MCF 10A (cell line): ENCODE results near the gene KCND2. TPM values are rescaled to one million over a fixed set of nuclear protein-coding genes. Genes with fewer than 3 reads are reported as not detected.

ENCODE experiments used
- BruUV-seq: library from RNA; stranded (reverse); fragments of 400-500 nt; replicated peaks from 2 replicates; lab custom pipeline; 2021; lab: Mats Ljungman, UMichigan
- CTCF ChIA-PET: fragments of 300-600 bp; sonication (Branson Sonifier 250); formaldehyde crosslinking; extraction: SDS; loops from one replicate; lab custom pipeline; 2021; ENCODE audit warnings: antibody characterized with exemption, inconsistent platforms; lab: Yijun Ruan, JAX
- POLR2A ChIA-PET: fragments of 300-600, 350-650 bp; sonication (Branson Sonifier 250); formaldehyde crosslinking; extraction: SDS; loops from one replicate; lab custom pipeline; 2020; ENCODE audit warnings: antibody characterized with exemption, inconsistent platforms; lab: Yijun Ruan, JAX
- DNase-seq: peaks from one replicate; pipeline ENCODE4 v3.0.0-alpha.2; 2018; ENCODE audit not compliant: unreplicated experiment
- H3K27ac Mint-ChIP-seq: one replicate; pipeline ENCODE4 v1.8.0; 2022; ENCODE audit warnings: mild to moderate bottlenecking, low read depth, mixed read lengths; ENCODE audit not compliant: unreplicated experiment
- H3K27me3 Mint-ChIP-seq: one replicate; pipeline ENCODE4 v1.8.0; 2022; ENCODE audit warnings: mixed read lengths; ENCODE audit not compliant: insufficient read depth, unreplicated experiment
- H3K36me3 Mint-ChIP-seq: one replicate; pipeline ENCODE4 v1.8.0; 2022; ENCODE audit warnings: mild to moderate bottlenecking, moderate library complexity, mixed read lengths; ENCODE audit not compliant: insufficient read depth, unreplicated experiment
- H3K4me1 Mint-ChIP-seq: one replicate; pipeline ENCODE4 v1.8.0; 2022; ENCODE audit warnings: mixed read lengths; ENCODE audit not compliant: insufficient read depth, unreplicated experiment
- H3K4me3 Mint-ChIP-seq: one replicate; pipeline ENCODE4 v1.8.0; 2022; ENCODE audit warnings: mild to moderate bottlenecking, moderate library complexity, mixed read lengths; ENCODE audit not compliant: unreplicated experiment
- H3K9me3 Mint-ChIP-seq: one replicate; pipeline ENCODE4 v1.8.0; 2022; ENCODE audit warnings: mixed read lengths; ENCODE audit not compliant: unreplicated experiment
- CTCF ChIP-seq: fragments of 200-600 bp; IDR thresholded peaks from one replicate; pipeline ENCODE4 v1.8.0; 2022; ENCODE audit warnings: antibody characterized with exemption, mild to moderate bottlenecking; ENCODE audit not compliant: unreplicated experiment
- intact Hi-C: fragments of 100-400 bp; cut with micrococcal nuclease; formaldehyde crosslinking; loops from 2 replicates; pipeline ENCODE4 v1.14.1; 2022
- total RNA-seq: library from RNA; stranded (reverse); gene quantifications from 2 replicates; pipeline ENCODE4 v1.2.3, GENCODE V29; 2022

The KCND2 gene
- total RNA-seq, 1 experiment from 2014 or later: not detected

- POLR2A ChIA-PET: no interaction called here
- no TSS peak for BruUV-seq
Observed at GRCh38 chr7:120717166-120717565, 444.2 kb downstream of the KCND2 start.

GRCh38 chr7:120718361-120718760 is 445.4 kb downstream of the KCND2 start:
- Mint-ChIP-seq H3K36me3 (no peaks in the 10 kb centered on the region), H3K9me3 (no peaks in the 10 kb centered on the region), H3K4me3 (no peak overlapping the region), H3K27me3 (peaks cover 97% of the 10 kb centered on the region), H3K4me1 (no peaks in the 10 kb centered on the region), H3K27ac (no peak overlapping the region)
- intact Hi-C loops: no loop called here
- no peak for DNase-seq
- POLR2A ChIA-PET: no interaction called here
- CTCF ChIA-PET: interaction anchor here (0.8 kb wide), 1 partner anchor 74 kb away, joined by 4 read pairs; no protein-coding TSS in a partner anchor
- BruUV-seq: no TSS peak
- TF ChIP-seq CTCF: no peak

More at GRCh38 chr7:120717166-120717565, 444.2 kb downstream of the KCND2 start:
- no peak for DNase-seq
- Mint-ChIP-seq H3K9me3 (no peaks in the 10 kb centered on the region), H3K36me3 (no peaks in the 10 kb centered on the region), H3K27ac (no peak overlapping the region), H3K4me1 (no peaks in the 10 kb centered on the region), H3K4me3 (no peak overlapping the region), H3K27me3 (peaks cover 97% of the 10 kb centered on the region)
- intact Hi-C loops: no loop called here
- CTCF ChIA-PET: no interaction called here
- no peak for TF ChIP-seq CTCF

- no peak overlapping the region for H3K27ac Mint-ChIP-seq
- no TSS peak for BruUV-seq
- H3K36me3 Mint-ChIP-seq: no peaks in the 10 kb centered on the region
- no peaks in the 10 kb centered on the region for H3K4me1 Mint-ChIP-seq
- TF ChIP-seq CTCF: no peak
- peaks cover 96% of the 10 kb centered on the region for H3K27me3 Mint-ChIP-seq
- POLR2A ChIA-PET: no interaction called here
- no peak overlapping the region for H3K4me3 Mint-ChIP-seq
- CTCF ChIA-PET: interaction anchor here (0.9 kb wide), 1 partner anchor 21 kb away, joined by 3 read pairs; no protein-coding TSS in a partner anchor
- no peaks in the 10 kb centered on the region for H3K9me3 Mint-ChIP-seq
- intact Hi-C loops: no loop called here
- DNase-seq: no peak
Observed at GRCh38 chr7:120720317-120720716, 447.3 kb downstream of the KCND2 start.

- no TSS peak for BruUV-seq
Observed at GRCh38 chr7:120723465-120724385, 450.8 kb downstream of the KCND2 start.

More at GRCh38 chr7:120723465-120724385, 450.8 kb downstream of the KCND2 start:
- no peak for TF ChIP-seq CTCF
- Mint-ChIP-seq H3K27ac (no peak overlapping the region), H3K36me3 (no peaks in the 10 kb centered on the region), H3K9me3 (no peaks in the 10 kb centered on the region), H3K4me1 (no peaks in the 10 kb centered on the region), H3K4me3 (no peak overlapping the region), H3K27me3 (peaks cover 91% of the 10 kb centered on the region)
- ChIA-PET CTCF (interaction anchor here (0.6 to 1.9 kb wide), 4 partner anchors 11 to 484 kb away, joined by 3 to 4 read pairs (median 4); no protein-coding TSS in a partner anchor), POLR2A (interaction anchor here (0.7 kb wide), 1 partner anchor 335 kb away, joined by 4 read pairs; no protein-coding TSS in a partner anchor)
- intact Hi-C loops: no loop called here
- DNase-seq: no peak
